HK-2 (cell line): ENCODE data around the gene COL21A1.

Source experiments
- DNase-seq: peaks from one replicate; pipeline ENCODE4 v3.0.0-alpha.2; 2018; ENCODE audit not compliant: unreplicated experiment

The COL21A1 gene

GRCh38 chr6:56009636-56010035, 237.7 kb downstream of the COL21A1 start:
- no peak for DNase-seq
